Esophagus squamous epithelium (tissue), 5 donors: ENCODE results near the gene ZNF670. TPM values are rescaled to one million over a fixed set of nuclear protein-coding genes. Genes with fewer than 3 reads are reported as not detected.

Experiments used
- DNase-seq: peaks from one replicate; lab custom pipeline; 2025; lab: John Stamatoyannopoulos, UW
- H3K27ac ChIP-seq, 4 donors: fragments of 200-600 bp; sonication (generic); one replicate each; pipeline ENCODE4 v1.5.1; 2016 to 2019; ENCODE audit warnings: mild to moderate bottlenecking in 1 of 4
- H3K27me3 ChIP-seq, 4 donors: fragments of 200-600 bp; sonication (generic); 1 replicate in 3 of 4; 2 replicates in 1 of 4; pipeline versions ENCODE4 v1.5.1 to v1.6.0; 2017 to 2021; ENCODE audit warnings: antibody characterized with exemption in 1 of 4
- H3K36me3 ChIP-seq, 3 donors: fragments of 200-600 bp; sonication (generic); one replicate each; pipeline ENCODE4 v1.5.1; 2016 to 2019
- H3K4me1 ChIP-seq, 3 donors: fragments of 200-600 bp; sonication (generic); one replicate each; pipeline ENCODE4 v1.5.1; 2017 to 2019
- H3K4me3 ChIP-seq, 4 donors: fragments of 200-600 bp; sonication (generic); 1 replicate in 3 of 4; 2 replicates in 1 of 4; pipeline ENCODE4 v1.5.1; 2016 to 2019; ENCODE audit warnings: mild to moderate bottlenecking in 2 of 4, moderate library complexity in 1 of 4
- H3K9me3 ChIP-seq, 3 donors: fragments of 200-600 bp; sonication (generic); one replicate each; pipeline ENCODE4 v1.5.1; 2016 to 2019
- CTCF ChIP-seq, 6 experiments: fragments of 450-650 bp in 4 of 6; fragments of 200-600 bp in 2 of 6; sonication (generic) in 2 of 6; IDR thresholded peaks; one replicate each; pipeline ENCODE4 v1.5.1; 2016 to 2019; ENCODE audit warnings: antibody characterized with exemption in 6 of 6, mild to moderate bottlenecking in 4 of 6, moderate library complexity in 4 of 6
- POLR2A ChIP-seq, 4 donors: fragments of 450-650 bp; IDR thresholded peaks; one replicate each; pipeline ENCODE4 v1.6.1; 2017; ENCODE audit warnings: antibody characterized with exemption in 4 of 4, mild to moderate bottlenecking in 4 of 4, moderate library complexity in 3 of 4
- WGBS, 2 donors: methylation state at CpG; one replicate each; pipeline ENCODE4 v1.1.5; 2018; 5-methylcytosine and 5-hydroxymethylcytosine counted together
- intact Hi-C: fragments of 100-400 bp; cut with DNase I; formaldehyde crosslinking; loops from one replicate; pipeline ENCODE4 v1.15.0; 2022
- total RNA-seq, 4 donors: library from RNA; depleted of rRNA; stranded (reverse); fragments of >200 nt; gene quantifications; one replicate each; pipeline ENCODE4 v1.1.0, GENCODE V29; 2016
- donor health status: DM: yes; HTN: yes; CAD: no.

Gene ZNF670
- total RNA-seq, 4 donors from 2014 or later: 0.57 to 4.0 (median 1.1) TPM

- 56 to 76% methylated on average over 1 to 13 of the region's 13 CpGs for WGBS, 2 donors
- Histone ChIP-seq H3K27ac (no peak overlapping the region), H3K36me3 (peaks cover 11 to 22% (median 12%) of the 10 kb centered on the region in 3 donors), H3K27me3 (peaks cover 0 to 11% (median 0%) of the 10 kb centered on the region in 4 donors), H3K4me3 (peak overlapping the region in 3 of 4 donors; percentile 85 to 93 (median 91)), H3K4me1 (peaks cover 0 to 28% (median 7%) of the 10 kb centered on the region in 3 donors), H3K9me3 (peaks cover 0 to 26% (median 17%) of the 10 kb centered on the region in 3 donors)
- intact Hi-C loops: no loop called here
- TF ChIP-seq POLR2A (IDR thresholded peaks at IDR 0.05) (no peak), CTCF (IDR thresholded peaks at IDR 0.05) (no peak)
- no peak for DNase-seq
These were observed 26.4 kb upstream of the ZNF670 start for GRCh38 chr1:247104965-247105364.

- TF ChIP-seq POLR2A (IDR thresholded peaks at IDR 0.05) (peak in 2 of 4 donors; percentile 72 to 74), CTCF (IDR thresholded peaks at IDR 0.05) (no peak)
- peaks cover 0 to 2% (median 0%) of the 10 kb centered on the region in 4 donors for H3K27me3 ChIP-seq
- peak within 1 kb of the TSS; percentile 82 to 92 (median 90) for H3K27ac ChIP-seq
- peaks cover 12 to 32% (median 15%) of the 10 kb centered on the region in 3 donors for H3K36me3 ChIP-seq
- peak; percentile 82 for DNase-seq
- H3K4me1 ChIP-seq: peaks cover 0 to 28% (median 7%) of the 10 kb centered on the region in 3 donors
- intact Hi-C loops: no loop called here
- H3K4me3 ChIP-seq: peak within 1 kb of the TSS; percentile 82 to 93 (median 88)
- H3K9me3 ChIP-seq: peaks cover 0 to 35% (median 17%) of the 10 kb centered on the region in 3 donors
- 0% methylated on average over 5 to 14 of the region's 58 CpGs for WGBS, 2 donors
These were observed 25.4 kb upstream of the ZNF670 start, which contains the start of gene ZNF669 for GRCh38 chr1:247103859-247104591. ZNF669 (minus strand) TSS chr1:247104356; CDS start chr1:247104199, 157 bp downstream.

DNA sequence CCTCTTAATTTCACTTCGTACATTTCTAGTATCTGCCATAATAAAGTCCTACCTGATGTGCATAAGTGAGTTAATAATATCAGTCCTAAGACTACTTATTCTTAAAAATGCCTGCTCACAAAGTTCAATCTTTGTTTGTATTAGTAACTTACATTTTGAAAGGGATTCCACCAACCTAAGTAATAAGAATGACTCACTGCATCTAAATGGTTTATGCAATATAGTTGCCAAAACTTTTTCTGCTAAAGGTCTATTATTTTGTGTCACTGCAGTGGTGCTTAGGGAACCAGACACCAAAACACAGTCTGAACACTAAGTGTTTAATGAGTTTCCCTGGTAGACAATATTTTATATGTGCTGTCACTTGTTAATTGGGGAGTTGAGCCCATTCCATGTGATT, 23.8 kb upstream of the ZNF670 start:
- peaks cover 0 to 28% (median 7%) of the 10 kb centered on the region in 3 donors for H3K4me1 ChIP-seq
- peaks cover 12 to 48% (median 15%) of the 10 kb centered on the region in 3 donors for H3K36me3 ChIP-seq
- intact Hi-C loops: no loop called here
- no peak overlapping the region for H3K27ac ChIP-seq
- no peak for TF ChIP-seq POLR2A (IDR thresholded peaks at IDR 0.05)
- no peak for TF ChIP-seq CTCF (IDR thresholded peaks at IDR 0.05)
- H3K27me3 ChIP-seq: no peaks in the 10 kb centered on the region
- no peak for DNase-seq
- H3K4me3 ChIP-seq: no peak overlapping the region
- 90 to 95% methylated on average over 1 of the region's 1 CpG for WGBS, 2 donors
- H3K9me3 ChIP-seq: peaks cover 0 to 51% (median 17%) of the 10 kb centered on the region in 3 donors

GRCh38 chr1:247100676-247101279, 22.2 kb upstream of the ZNF670 start:
- intact Hi-C loops: no loop called here
- Histone ChIP-seq H3K36me3 (peaks cover 12 to 56% (median 15%) of the 10 kb centered on the region in 3 donors), H3K4me3 (no peak overlapping the region), H3K9me3 (peaks cover 0 to 66% (median 22%) of the 10 kb centered on the region in 3 donors), H3K27ac (no peak overlapping the region), H3K4me1 (peaks cover 0 to 28% (median 7%) of the 10 kb centered on the region in 3 donors), H3K27me3 (no peaks in the 10 kb centered on the region)
- DNase-seq: no peak
- WGBS, 2 donors: 97 to 98% methylated on average over 9 of the region's 9 CpGs
- TF ChIP-seq POLR2A (IDR thresholded peaks at IDR 0.05): no peak
- no peak for TF ChIP-seq CTCF (IDR thresholded peaks at IDR 0.05)

DNA sequence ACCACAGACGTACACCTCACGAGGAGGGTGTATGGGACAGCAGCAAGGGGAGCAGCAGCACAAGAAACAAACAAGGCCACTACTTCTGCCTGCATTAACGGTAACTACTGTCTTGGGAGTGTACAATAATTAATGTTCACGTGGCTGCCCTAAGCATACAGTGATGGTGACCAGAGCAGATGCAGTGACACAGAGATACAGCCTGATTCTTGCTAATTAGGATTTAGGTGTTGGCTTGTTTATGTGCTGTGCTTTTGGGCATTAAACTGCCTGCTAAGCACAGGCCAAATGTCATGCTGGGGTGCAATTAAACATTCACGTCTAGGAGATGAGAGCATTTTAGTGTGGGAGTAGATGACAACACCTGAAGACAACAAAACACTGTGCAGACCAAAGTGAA, 18.3 kb upstream of the ZNF670 start:
- peaks cover 12 to 54% (median 15%) of the 10 kb centered on the region in 3 donors for H3K36me3 ChIP-seq
- peaks cover 0 to 64% (median 24%) of the 10 kb centered on the region in 3 donors for H3K9me3 ChIP-seq
- intact Hi-C loops: no loop called here
- 92 to 98% methylated on average over 5 of the region's 5 CpGs for WGBS, 2 donors
- no peak overlapping the region for H3K27ac ChIP-seq
- H3K4me3 ChIP-seq: no peak overlapping the region
- no peaks in the 10 kb centered on the region for H3K4me1 ChIP-seq
- TF ChIP-seq CTCF (IDR thresholded peaks at IDR 0.05) (no peak), POLR2A (IDR thresholded peaks at IDR 0.05) (no peak)
- no peaks in the 10 kb centered on the region for H3K27me3 ChIP-seq
- no peak for DNase-seq
